A549 (cell line): Measurements from ENCODE around the gene DGUOK. TPM values are rescaled to one million over a fixed set of nuclear protein-coding genes. Genes with fewer than 3 reads are reported as not detected.
A peak's percentile ranks its signal among the peaks of the same experiment; 100 is the strongest.

Experiments
- ATAC-seq, 2 experiments: fragments of 200-7000 bp in 1 of 2; fragments of >200 bp in 1 of 2; cut with Nextera tagmentation in 1 of 2; cut with Tn5 transposase in 1 of 2; 3 replicates each; pipeline versions ENCODE4 v1.8.0 to v1.9.1; 2018 to 2020; ENCODE audit warnings: mild to moderate bottlenecking in 1 of 2, moderate library complexity in 1 of 2
- CTCF ChIA-PET: fragments of 300-600 bp; sonication (Branson Sonifier 250); formaldehyde crosslinking; extraction: SDS; loops from one replicate; lab custom pipeline; 2021; ENCODE audit warnings: antibody characterized with exemption, inconsistent platforms; lab: Yijun Ruan, JAX
- POLR2A ChIA-PET: fragments of 350-600 bp; formaldehyde crosslinking; extraction: SDS; loops from one replicate; lab custom pipeline; 2021; ENCODE audit warnings: antibody characterized with exemption, inconsistent platforms; lab: Yijun Ruan, JAX
- DNase-seq, 2 experiments: peaks; one replicate each; pipeline versions ENCODE4 v3.0.0 to v3.0.0-alpha.2; 2011 to 2016; ENCODE audit warnings: low read depth in 1 of 2, low spot score in 1 of 2
- FAIRE-seq: peaks from 2 replicates; lab custom pipeline; 2011; peaks lifted over from hg19 to GRCh38; lab: Jason Lieb, UNC
- H3K27ac ChIP-seq, 2 experiments: fragments of >200 bp; sonication (Bioruptor Twin); formaldehyde crosslinking; 3 replicates each; pipeline ENCODE4 v1.5.1; 2016 to 2017
- H3K4me1 ChIP-seq: fragments of >200 bp; sonication (Bioruptor Twin); formaldehyde crosslinking; 3 replicates; pipeline ENCODE4 v1.6.1; 2016
- H3K4me2 ChIP-seq: fragments of >200 bp; sonication (Bioruptor Twin); formaldehyde crosslinking; 3 replicates; pipeline ENCODE4 v1.6.1; 2016
- H3K4me3 ChIP-seq: fragments of >200 bp; sonication (Bioruptor Twin); formaldehyde crosslinking; 3 replicates; pipeline ENCODE4 v1.5.1; 2016
- H3K9me3 ChIP-seq: fragments of >200 bp; sonication (Bioruptor Twin); formaldehyde crosslinking; 3 replicates; pipeline ENCODE4 v1.6.1; 2016
- CTCF ChIP-seq: fragments of >200 bp; sonication (Bioruptor Twin); formaldehyde crosslinking; IDR thresholded peaks from 3 replicates; pipeline ENCODE4 v1.5.1; 2016
- EHMT2 ChIP-seq: fragments of 200-600 bp; sonication (generic); IDR thresholded peaks from 2 replicates; pipeline ENCODE4 v1.6.1; 2016; ENCODE audit warnings: antibody characterized with exemption, low read depth, mild to moderate bottlenecking, moderate library complexity
- GATA3 ChIP-seq: IDR thresholded peaks from 2 replicates; pipeline ENCODE4 v1.6.1; 2012; ENCODE audit warnings: borderline replicate concordance
- HOXA7 ChIP-seq: fragments of 250-450 bp; sonication (Bioruptor Pico); IDR thresholded peaks from 2 replicates; pipeline ENCODE4 v1.5.0; 2020; ENCODE audit warnings: mild to moderate bottlenecking, moderate library complexity
- JUNB ChIP-seq: fragments of >200 bp; sonication (Bioruptor Twin); formaldehyde crosslinking; IDR thresholded peaks from 2 replicates; pipeline ENCODE4 v1.6.1; 2016
- MAFK ChIP-seq: fragments of 450-650 bp; IDR thresholded peaks from 2 replicates; pipeline ENCODE4 v1.6.1; 2014; ENCODE audit not compliant: partially characterized antibody
- MAZ ChIP-seq: fragments of 150-350 bp; IDR thresholded peaks from 2 replicates; pipeline ENCODE4 v1.6.1; 2014; ENCODE audit warnings: antibody characterized with exemption, low read depth, low read length, borderline replicate concordance
- PHF8 ChIP-seq: fragments of 200-600 bp; sonication (generic); IDR thresholded peaks from 2 replicates; pipeline ENCODE4 v1.6.1; 2016; ENCODE audit warnings: low read depth, mild to moderate bottlenecking, antibody characterized with exemption, moderate library complexity, borderline replicate concordance
- POLR2AphosphoS2 ChIP-seq: conservative IDR thresholded peaks from 2 replicates; pipeline ENCODE4 v1.6.1; 2012; ENCODE audit warnings: low read length, improper control_type of control experiment, inconsistent platforms
- RAD21 ChIP-seq, 2 experiments: fragments of >200 bp in 1 of 2; sonication (Bioruptor Twin) in 1 of 2; formaldehyde crosslinking in 1 of 2; IDR thresholded peaks in 1 of 2; conservative IDR thresholded peaks in 1 of 2; 2 replicates in 1 of 2; 3 replicates in 1 of 2; pipeline ENCODE4 v1.6.1; 2012 to 2018; ENCODE audit warnings: inconsistent platforms in 1 of 2
- RNF2 ChIP-seq: fragments of 200-600 bp; sonication (generic); IDR thresholded peaks from 2 replicates; pipeline ENCODE4 v1.6.1; 2016; ENCODE audit warnings: low read depth, mild to moderate bottlenecking, antibody characterized with exemption, moderate library complexity, borderline replicate concordance
- SMC3 ChIP-seq: fragments of >200 bp; sonication (Bioruptor Twin); formaldehyde crosslinking; IDR thresholded peaks from 3 replicates; pipeline ENCODE4 v1.6.1; 2018; ENCODE audit warnings: inconsistent platforms
- USF2 ChIP-seq: fragments of 450-650 bp; IDR thresholded peaks from 2 replicates; pipeline ENCODE4 v1.6.1; 2014; ENCODE audit warnings: antibody characterized with exemption
- WGBS: methylation state at CpG from one replicate; pipeline ENCODE4 v1.1.6; 2017; ENCODE audit errors: missing lambda C conversion rate; 5-methylcytosine and 5-hydroxymethylcytosine counted together
- polyA plus RNA-seq, 4 experiments: library from polyadenylated mRNA; depleted of rRNA in 3 of 4; stranded (reverse); fragments of >200 nt; fragmentation: RNase III in 1 of 4; extraction: RNeasy Plus Mini Kit Qiagen cat#74134 plus additional on column Dnase treatment in 1 of 4; gene quantifications; 2 replicates in 3 of 4; 3 replicates in 1 of 4; pipeline ENCODE4 v1.2.3, GENCODE V29; 2011 to 2017
- TF ChIP-seq, protein P1 (sequence below): fragments of 150-350 bp; IDR thresholded peaks from 2 replicates; pipeline ENCODE4 v1.6.1; 2014; ENCODE audit warnings: low read depth, mild to moderate bottlenecking, low read length

The DGUOK gene
- polyA plus RNA-seq, 2 of the 4 experiments (the other 2 are of a cell fraction) = 128 to 145 TPM

DNA sequence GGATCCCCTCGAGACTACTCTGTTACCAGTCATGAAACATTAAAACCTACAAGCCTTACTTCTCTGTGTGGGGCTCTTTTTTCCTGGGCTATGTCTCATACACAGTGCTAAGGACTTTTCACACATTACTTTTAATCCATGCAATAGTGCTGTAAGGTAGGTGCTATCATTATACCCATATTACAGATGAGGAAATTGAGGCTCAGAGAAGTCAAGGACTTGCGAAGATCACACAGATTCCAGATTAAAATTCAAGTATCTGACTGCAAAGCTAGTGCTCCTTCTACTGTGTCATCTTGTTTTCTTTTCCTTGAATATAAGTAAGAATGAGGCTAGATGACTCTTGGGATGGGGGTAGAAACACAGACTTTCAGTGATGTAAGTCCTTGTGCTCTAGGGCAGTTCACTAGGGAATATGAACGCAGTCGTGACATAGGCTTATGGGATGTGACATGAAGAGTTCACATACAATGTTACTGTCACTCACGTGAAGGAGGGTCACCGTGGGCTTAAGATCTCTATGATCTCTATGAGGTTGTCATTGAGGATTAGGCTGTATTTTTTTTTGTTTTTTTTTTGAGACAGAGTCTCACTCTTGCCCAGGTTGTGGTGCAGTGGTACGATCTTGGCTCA lies 7.0 kb upstream of the DGUOK start (continued):
- TF ChIP-seq, protein P1, sequence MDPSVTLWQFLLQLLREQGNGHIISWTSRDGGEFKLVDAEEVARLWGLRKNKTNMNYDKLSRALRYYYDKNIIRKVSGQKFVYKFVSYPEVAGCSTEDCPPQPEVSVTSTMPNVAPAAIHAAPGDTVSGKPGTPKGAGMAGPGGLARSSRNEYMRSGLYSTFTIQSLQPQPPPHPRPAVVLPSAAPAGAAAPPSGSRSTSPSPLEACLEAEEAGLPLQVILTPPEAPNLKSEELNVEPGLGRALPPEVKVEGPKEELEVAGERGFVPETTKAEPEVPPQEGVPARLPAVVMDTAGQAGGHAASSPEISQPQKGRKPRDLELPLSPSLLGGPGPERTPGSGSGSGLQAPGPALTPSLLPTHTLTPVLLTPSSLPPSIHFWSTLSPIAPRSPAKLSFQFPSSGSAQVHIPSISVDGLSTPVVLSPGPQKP = no peak
- TF ChIP-seq GATA3 (no peak), RNF2 (no peak), POLR2AphosphoS2 (no peak), MAZ (no peak)

GRCh38 chr2:73920577-73921545 lies 5.8 kb upstream of the DGUOK start:
- TF ChIP-seq USF2 (no peak), RAD21 (conservative IDR thresholded peaks at IDR 0.05 in 1 of 2, IDR thresholded peaks at IDR 0.05 in 1 of 2) (peak in 1 of 2 experiments; percentile 16; a peak in 1 of 5 replicates)
- FAIRE-seq = no peak
- ATAC-seq = peak; percentile 71 to 87
- no peak overlapping the region for H3K4me3 ChIP-seq
- H3K4me1 ChIP-seq = peaks cover 2% of the 10 kb centered on the region
- POLR2A ChIA-PET = no interaction called here
- no peak overlapping the region for H3K27ac ChIP-seq
- no peaks in the 10 kb centered on the region for H3K9me3 ChIP-seq
- H3K4me2 ChIP-seq = no peak overlapping the region
- 59% methylated on average over 12 of the region's 12 CpGs for WGBS
- peak; percentile 56 to 70 for DNase-seq
- CTCF ChIA-PET = interaction anchor here (0.6 to 3.5 kb wide), 6 partner anchors 9 to 200 kb away, joined by 3 to 13 read pairs (median 3); no protein-coding TSS in a partner anchor

DNA sequence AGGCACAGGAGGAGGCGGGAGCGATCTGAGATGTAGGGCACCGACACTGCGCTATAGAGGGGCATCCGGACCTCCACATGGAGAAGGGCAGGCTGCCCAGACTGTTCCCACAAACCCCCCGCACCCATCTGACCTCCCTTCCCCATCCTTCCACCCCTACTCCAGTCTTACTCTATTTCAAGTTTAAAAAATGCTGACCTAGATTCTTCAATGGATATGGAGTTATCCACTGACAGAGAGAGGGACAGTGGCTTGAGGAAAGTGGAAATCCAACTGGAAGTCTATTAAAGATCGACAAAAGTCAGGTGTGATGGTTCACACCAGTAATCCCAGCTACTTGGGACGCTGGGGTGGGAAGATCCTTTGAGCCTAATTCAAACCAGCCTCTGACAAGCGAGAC lies 5.1 kb upstream of the DGUOK start:
- Histone ChIP-seq H3K4me1 (peaks cover 6% of the 10 kb centered on the region), H3K9me3 (no peaks in the 10 kb centered on the region), H3K27ac (no peak overlapping the region), H3K4me2 (no peak overlapping the region), H3K4me3 (no peak overlapping the region)
- TF ChIP-seq EHMT2 (no peak), MAFK (peak; percentile 51)
- FAIRE-seq (no peak), ATAC-seq (peak in 1 of 2 experiments; percentile 24; a peak in 1 of 6 replicates), DNase-seq (no peak)
- CTCF ChIA-PET = interaction anchor here (0.6 to 3.5 kb wide), 3 partner anchors 10 to 129 kb away, joined by 3 to 13 read pairs (median 3); no protein-coding TSS in a partner anchor
- WGBS = 73% methylated on average over 9 of the region's 9 CpGs
- POLR2A ChIA-PET = no interaction called here

DNA sequence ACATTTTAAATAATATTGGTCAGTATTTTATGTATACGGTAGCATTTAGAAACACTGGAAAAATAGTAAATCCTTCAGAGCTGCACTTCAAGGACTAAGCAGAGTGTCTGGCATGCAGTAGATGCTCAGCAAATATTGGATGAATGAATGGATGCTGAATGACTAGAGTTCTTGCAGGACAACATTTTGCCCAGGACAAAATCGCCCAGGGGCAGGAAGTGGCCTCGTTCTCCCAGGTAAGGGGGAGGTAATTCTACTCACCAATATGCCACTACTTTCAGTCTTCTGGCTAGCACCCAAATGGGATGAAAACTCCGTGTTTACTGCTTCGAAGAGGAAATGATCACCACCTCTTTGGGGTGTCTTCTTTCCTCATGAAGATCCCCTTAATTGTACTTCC lies 4.0 kb upstream of the DGUOK start:
- WGBS = 38% methylated on average over 5 of the region's 5 CpGs
- no peak for ATAC-seq
- ChIA-PET POLR2A (no interaction called here), CTCF (interaction anchor here (0.6 to 3.5 kb wide), 2 partner anchors 11 to 71 kb away, joined by 3 to 13 read pairs; no protein-coding TSS in a partner anchor)
- H3K4me3 ChIP-seq = no peak overlapping the region
- H3K4me1 ChIP-seq = peaks cover 8% of the 10 kb centered on the region
- no peak for FAIRE-seq
- H3K9me3 ChIP-seq = no peaks in the 10 kb centered on the region
- DNase-seq = no peak
- H3K4me2 ChIP-seq = no peak overlapping the region
- H3K27ac ChIP-seq = no peak overlapping the region
- TF ChIP-seq CTCF = no peak
- TF ChIP-seq JUNB = no peak
- TF ChIP-seq HOXA7 = no peak
- TF ChIP-seq SMC3 = no peak
- no peak for TF ChIP-seq POLR2AphosphoS2
- no peak for TF ChIP-seq PHF8
- no peak for TF ChIP-seq USF2
